ENCODE data around the gene ARHGEF5. TPM values are rescaled to one million over a fixed set of nuclear protein-coding genes. Genes with fewer than 3 reads are reported as not detected.
"Not testable (repeated sequence)": the region's sequence is repeated elsewhere in the genome, so short reads cannot be mapped to it uniquely, and the experiment has no call there.

Gene ARHGEF5
- polyA plus RNA-seq, 1 of the 3 experiments (the other 2 are of a cell fraction) = 0.07 TPM

DNA sequence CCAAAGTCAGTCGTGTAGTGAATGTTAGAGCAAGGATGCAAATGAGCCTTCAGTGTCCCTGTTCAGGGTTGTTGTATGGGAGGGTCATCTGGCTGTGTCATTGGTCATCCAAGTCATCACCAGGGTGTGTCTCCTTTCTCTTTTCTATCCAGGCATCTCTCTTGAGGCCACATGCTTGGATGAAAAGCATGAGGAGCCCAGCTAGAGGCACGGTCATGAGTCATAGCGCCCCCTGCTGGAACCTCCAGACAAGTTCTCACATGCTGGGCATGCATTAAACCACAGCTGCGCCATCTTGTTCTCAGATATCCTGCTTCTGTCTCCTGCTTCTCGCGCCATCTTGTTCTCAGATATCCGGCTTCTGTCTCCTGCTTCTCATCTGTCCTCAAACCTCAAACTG is 14.0 kb downstream of the ARHGEF5 start:
- H3K4me2 ChIP-seq, DNase-seq, POLR2A ChIA-PET: not testable (repeated sequence)

DNA sequence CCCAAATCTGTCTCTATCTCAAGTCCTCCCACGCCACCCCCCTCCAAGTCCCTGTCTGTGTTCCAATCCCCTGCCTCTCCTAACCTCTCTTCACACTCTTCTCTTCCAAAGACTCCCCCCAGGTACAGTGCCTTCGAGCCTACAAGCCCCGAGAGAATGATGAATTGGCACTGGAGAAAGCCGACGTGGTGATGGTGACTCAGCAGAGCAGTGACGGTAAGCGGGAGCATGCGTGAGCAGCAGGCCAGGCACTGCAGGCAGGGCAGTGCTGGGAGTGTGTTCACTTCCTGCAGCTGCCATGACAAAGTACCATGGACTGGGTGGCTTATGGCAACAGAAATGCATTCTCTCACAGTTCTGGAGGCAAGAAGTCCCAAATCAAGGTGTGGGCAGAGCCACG is 23.4 kb downstream of the ARHGEF5 start:
- TF ChIP-seq MXI1 (IDR thresholded peaks at IDR 0.05; ENCODE audit: low read depth, low read length) = no peak
- no peak for TF ChIP-seq NFIC (IDR thresholded peaks at IDR 0.05; ENCODE audit: borderline replicate concordance)
- TF ChIP-seq TCF12 (IDR thresholded peaks at IDR 0.05) = no peak
- no peak for TF ChIP-seq RAD21 (IDR thresholded peaks at IDR 0.05; ENCODE audit: low read length)
- TF ChIP-seq MEF2A (IDR thresholded peaks at IDR 0.05; ENCODE audit: borderline replicate concordance, low read depth) = no peak
- no peak for TF ChIP-seq REST (IDR thresholded peaks at IDR 0.05; ENCODE audit: low read depth, low read length)
- TF ChIP-seq CHD2 (IDR thresholded peaks at IDR 0.05; ENCODE audit: low read length, partially characterized antibody) = no peak
- TF ChIP-seq USF1 (IDR thresholded peaks at IDR 0.05; ENCODE audit: borderline replicate concordance, low read depth) = no peak
- no peak for TF ChIP-seq RXRA (IDR thresholded peaks at IDR 0.05; ENCODE audit: borderline replicate concordance, low read depth)
- TF ChIP-seq TEAD4 (IDR thresholded peaks at IDR 0.05; ENCODE audit: borderline replicate concordance, insufficient read depth) = no peak
- no peak for TF ChIP-seq ZBTB33 (IDR thresholded peaks at IDR 0.05; ENCODE audit: borderline replicate concordance, low read depth)
- no peak for TF ChIP-seq ELF1 (IDR thresholded peaks at IDR 0.05)
- TF ChIP-seq EZH2phosphoT487 (IDR thresholded peaks at IDR 0.05; ENCODE audit: borderline replicate concordance, low read depth) = no peak
- no peak for TF ChIP-seq POLR2AphosphoS5 (IDR thresholded peaks at IDR 0.05; ENCODE audit: low read depth, low read length)
- no peak for TF ChIP-seq SIN3A (IDR thresholded peaks at IDR 0.05; ENCODE audit: borderline replicate concordance, low read depth, low read length)
- TF ChIP-seq, protein P1, sequence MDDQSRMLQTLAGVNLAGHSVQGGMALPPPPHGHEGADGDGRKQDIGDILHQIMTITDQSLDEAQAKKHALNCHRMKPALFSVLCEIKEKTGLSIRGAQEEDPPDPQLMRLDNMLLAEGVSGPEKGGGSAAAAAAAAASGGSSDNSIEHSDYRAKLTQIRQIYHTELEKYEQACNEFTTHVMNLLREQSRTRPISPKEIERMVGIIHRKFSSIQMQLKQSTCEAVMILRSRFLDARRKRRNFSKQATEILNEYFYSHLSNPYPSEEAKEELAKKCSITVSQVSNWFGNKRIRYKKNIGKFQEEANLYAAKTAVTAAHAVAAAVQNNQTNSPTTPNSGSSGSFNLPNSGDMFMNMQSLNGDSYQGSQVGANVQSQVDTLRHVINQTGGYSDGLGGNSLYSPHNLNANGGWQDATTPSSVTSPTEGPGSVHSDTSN (IDR thresholded peaks at IDR 0.05) = no peak
- no peak for TF ChIP-seq MAX (IDR thresholded peaks at IDR 0.05; ENCODE audit: low read depth)
- TF ChIP-seq USF2 (IDR thresholded peaks at IDR 0.05; ENCODE audit: borderline replicate concordance, low read depth, low read length) = no peak
- no peak for TF ChIP-seq JUND (IDR thresholded peaks at IDR 0.05)
- H3K79me2 ChIP-seq (ENCODE audit: insufficient read depth) = no peaks in the 10 kb centered on the region
- peaks cover 6% of the 10 kb centered on the region; the same call in 1 of the 2 replicates for H3K27me3 ChIP-seq (ENCODE audit: insufficient read depth)
- no peaks in the 10 kb centered on the region for H3K4me1 ChIP-seq (ENCODE audit: control insufficient read depth in 1 of 2, insufficient read depth in 2 of 2, low read depth in 1 of 2, low read length in 1 of 2)
- H4K20me1 ChIP-seq (ENCODE audit: insufficient read depth) = no peaks in the 10 kb centered on the region
- no peak overlapping the region for H3K4me2 ChIP-seq
- POLR2A ChIA-PET = no interaction called here
- H3K4me3 ChIP-seq (ENCODE audit: low read depth in 2 of 2, low read length in 1 of 2) = no peak overlapping the region
- no peak overlapping the region for H3K9ac ChIP-seq
- CTCF ChIA-PET = interaction anchor here (8.6 kb wide), 1 partner anchor 14 kb away, joined by 48 read pairs; no protein-coding TSS in a partner anchor
- H3K27ac ChIP-seq (ENCODE audit: low read depth in 2 of 2, low read length in 1 of 2) = no peak overlapping the region
- 29% methylated on average over 9 of the region's 9 CpGs for WGBS (ENCODE audit: low lambda C conversion rate)
- H3K36me3 ChIP-seq (replicated peaks in 1 of 2; ENCODE audit: control insufficient read depth in 1 of 2, insufficient read depth in 2 of 2, low read length in 1 of 2) = no peaks in the 10 kb centered on the region
- no peak overlapping the region for H2AFZ ChIP-seq (ENCODE audit: low read depth)
- no peaks in the 10 kb centered on the region for H3K9me3 ChIP-seq
- H3K9me2 ChIP-seq = no peaks in the 10 kb centered on the region
- no peak for DNase-seq
- no peaks in the 10 kb centered on the region for H3F3A ChIP-seq (replicated peaks; ENCODE audit: insufficient read depth)

More for the DNA sequence above, 14.0 kb downstream of the ARHGEF5 start:
- H3K4me3 ChIP-seq (ENCODE audit: low read depth in 2 of 2, low read length in 1 of 2); H3K36me3 ChIP-seq (replicated peaks in 1 of 2; ENCODE audit: control insufficient read depth in 1 of 2, insufficient read depth in 2 of 2, low read length in 1 of 2); H3K9me2 ChIP-seq; H3K9me3 ChIP-seq; CTCF ChIA-PET; H3K27me3 ChIP-seq (ENCODE audit: insufficient read depth); H2AFZ ChIP-seq (ENCODE audit: low read depth); H3F3A ChIP-seq (replicated peaks; ENCODE audit: insufficient read depth); H3K4me1 ChIP-seq (ENCODE audit: control insufficient read depth in 1 of 2, insufficient read depth in 2 of 2, low read depth in 1 of 2, low read length in 1 of 2); H4K20me1 ChIP-seq (ENCODE audit: insufficient read depth); H3K9ac ChIP-seq; H3K79me2 ChIP-seq (ENCODE audit: insufficient read depth); H3K27ac ChIP-seq (ENCODE audit: low read depth in 2 of 2, low read length in 1 of 2): not testable (repeated sequence)
- WGBS (ENCODE audit: low lambda C conversion rate) = 63% methylated on average over 4 of the region's 7 CpGs
